GM12875 (cell line): ENCODE results near the gene PCDH1.
A peak's percentile ranks its signal among the peaks of the same experiment; 100 is the strongest.

ENCODE experiments used
- H3K4me3 ChIP-seq: one replicate; pipeline ENCODE4 v1.5.1; 2011; ENCODE audit warnings: low read depth, low read length, control low read depth
- CTCF ChIP-seq: IDR thresholded peaks from 2 replicates; pipeline ENCODE4 v1.5.1; 2011; ENCODE audit warnings: low read depth, mild to moderate bottlenecking, control low read depth, inconsistent platforms, low read length, moderate library complexity, borderline replicate concordance; ENCODE audit not compliant: insufficient read depth

The PCDH1 gene

GRCh38 chr5:141851195-141851874 lies 26.9 kb downstream of the PCDH1 start:
- TF ChIP-seq CTCF: no peak
- no peak overlapping the region for H3K4me3 ChIP-seq

DNA sequence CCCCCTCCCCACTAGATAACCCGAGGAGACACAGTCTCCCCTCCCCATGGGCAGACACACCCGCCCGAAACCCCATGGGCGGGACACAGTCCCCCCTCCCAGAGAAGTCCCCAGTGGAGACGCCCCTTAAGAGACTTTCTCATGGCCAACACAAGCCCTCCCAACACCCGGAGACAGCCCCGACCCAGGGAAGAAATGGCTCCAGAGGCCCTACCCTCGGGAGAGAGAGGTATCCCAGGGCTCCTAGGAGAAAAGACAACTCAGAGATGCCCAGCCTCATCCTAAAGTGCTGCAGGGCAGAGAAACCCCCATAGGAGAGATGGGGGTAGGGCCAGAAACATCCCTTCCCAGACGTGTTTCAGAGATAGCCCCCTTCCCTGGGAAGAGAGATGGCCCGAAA lies 27.4 kb downstream of the PCDH1 start:
- no peak for TF ChIP-seq CTCF

DNA sequence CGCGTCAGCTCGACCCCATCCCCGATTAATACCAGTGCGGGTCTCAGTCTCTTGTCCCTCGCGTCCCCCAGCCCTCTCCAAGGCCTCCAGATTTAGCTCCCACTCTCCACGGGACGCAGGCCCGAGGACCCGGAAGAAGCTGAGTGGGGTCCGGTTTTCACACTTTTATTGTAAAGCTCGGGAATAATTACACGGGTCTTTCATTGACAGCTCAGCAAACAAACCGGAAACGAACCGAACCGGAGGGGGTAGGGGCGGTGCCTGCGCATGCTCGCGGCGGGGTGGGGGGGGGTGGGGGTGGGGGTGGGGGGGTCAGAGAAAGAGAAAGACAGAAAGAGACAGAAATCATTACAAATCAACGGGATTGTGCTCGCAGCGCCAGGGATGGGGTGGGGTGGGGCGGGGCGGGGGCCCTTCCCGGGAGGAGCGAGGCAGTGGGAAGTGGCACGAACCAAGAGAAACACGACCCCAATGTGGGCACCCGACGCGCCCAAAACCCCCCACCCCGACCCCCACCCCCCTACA lies 27.9 kb downstream of the PCDH1 start:
- no peak for TF ChIP-seq CTCF

More for the DNA sequence above, 27.4 kb downstream of the PCDH1 start:
- no peak overlapping the region for H3K4me3 ChIP-seq

DNA sequence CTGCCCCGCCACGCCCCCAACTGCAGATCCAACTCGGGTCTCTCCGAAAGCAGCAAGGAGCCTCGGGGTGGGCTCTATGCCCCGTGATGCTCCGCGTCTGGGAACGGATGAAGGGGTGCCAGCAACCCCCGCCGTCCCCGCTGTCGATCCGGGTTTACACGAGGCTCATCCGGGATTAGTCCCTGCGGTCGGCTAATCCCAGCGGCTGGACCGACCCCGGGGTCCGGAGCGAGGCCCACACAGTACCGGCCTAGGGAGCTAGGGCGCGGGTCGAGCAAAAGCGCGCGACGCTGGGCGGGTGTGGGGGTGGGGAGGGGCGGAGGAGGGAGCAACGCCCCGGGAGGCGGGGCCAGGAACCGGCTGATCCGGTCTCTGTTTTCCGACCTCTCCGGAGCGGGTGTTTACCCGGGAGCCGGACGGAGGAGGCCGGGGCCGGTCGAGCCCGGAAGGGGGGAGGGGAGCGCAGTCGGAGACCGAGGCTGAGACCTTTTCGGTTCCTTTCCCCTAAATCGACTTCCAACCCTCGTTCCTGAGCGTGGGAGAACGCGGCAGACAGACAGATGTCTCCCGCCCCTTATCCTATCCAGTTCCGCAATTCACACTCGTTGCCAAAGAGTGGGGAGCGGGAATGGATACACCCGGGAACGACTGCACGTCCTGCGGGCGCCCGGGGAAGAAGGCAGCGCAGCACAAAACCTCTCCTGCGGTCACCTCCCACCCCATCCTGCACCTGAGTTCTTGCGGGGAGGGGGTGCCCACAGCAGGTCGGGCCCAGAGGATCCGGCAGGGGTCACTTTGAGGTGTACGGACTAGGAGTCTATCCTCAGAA lies 28.6 kb downstream of the PCDH1 start:
- TF ChIP-seq CTCF: no peak
- peak overlapping the region; percentile 69 for H3K4me3 ChIP-seq

More for the DNA sequence above, 27.9 kb downstream of the PCDH1 start:
- peak overlapping the region; percentile 69 for H3K4me3 ChIP-seq

GRCh38 chr5:141848744-141849414 lies 29.3 kb downstream of the PCDH1 start:
- H3K4me3 ChIP-seq: peak overlapping the region; percentile 69
- TF ChIP-seq CTCF: no peak

DNA sequence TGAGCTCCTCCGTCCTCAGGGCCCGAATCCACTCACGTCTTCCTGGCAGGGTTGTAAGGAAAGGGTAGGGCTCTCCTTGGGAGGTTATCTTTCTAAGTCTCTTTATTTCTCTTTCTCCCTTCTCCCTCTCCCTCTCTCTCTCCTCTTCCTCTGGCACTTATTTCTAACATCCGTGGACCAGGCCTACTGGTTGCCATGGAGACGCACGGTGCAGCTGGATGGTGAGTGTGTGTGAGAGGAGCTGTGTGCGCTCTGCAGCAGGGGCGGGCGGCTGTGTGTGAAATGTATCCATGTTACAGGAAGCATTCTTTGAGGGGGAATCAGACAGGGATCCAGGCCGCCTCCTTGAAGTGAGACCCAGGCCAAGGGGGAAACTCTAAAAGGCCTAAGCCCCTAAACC lies 32.2 kb downstream of the PCDH1 start:
- no peak for TF ChIP-seq CTCF
- H3K4me3 ChIP-seq: no peak overlapping the region
